AG09309 (cell line): Measurements from ENCODE around the gene DGKG.

ENCODE experiments used
- DNase-seq: peaks from one replicate; pipeline ENCODE4 v3.0.0-alpha.2; 2010; ENCODE audit warnings: low read depth
- H3K4me3 ChIP-seq: 2 replicates; pipeline ENCODE4 v1.5.1; 2011; ENCODE audit warnings: mild to moderate bottlenecking, low read depth, low read length, moderate library complexity; ENCODE audit not compliant: control insufficient read depth
- CTCF ChIP-seq: IDR thresholded peaks from 2 replicates; pipeline ENCODE4 v1.5.1; 2011; ENCODE audit warnings: mild to moderate bottlenecking, low read depth, low read length, inconsistent platforms; ENCODE audit not compliant: insufficient read depth, control insufficient read depth; ENCODE audit errors: missing control alignments

Gene DGKG

GRCh38 chr3:186241910-186242821, 119.9 kb downstream of the DGKG start:
- H3K4me3 ChIP-seq: no peak overlapping the region; the same call in 1 of the 2 replicates

GRCh38 chr3:186239321-186239720, 122.7 kb downstream of the DGKG start:
- H3K4me3 ChIP-seq: no peak overlapping the region
- TF ChIP-seq CTCF: no peak
- DNase-seq: no peak

More at GRCh38 chr3:186241910-186242821, 119.9 kb downstream of the DGKG start:
- TF ChIP-seq CTCF: peak; percentile 65
- DNase-seq: peak; percentile 39

- no peak for TF ChIP-seq CTCF
- no peak for DNase-seq
- no peak overlapping the region for H3K4me3 ChIP-seq
Observed at GRCh38 chr3:186237915-186238314, 124.1 kb downstream of the DGKG start.

- no peak overlapping the region for H3K4me3 ChIP-seq
- no peak for TF ChIP-seq CTCF
- DNase-seq: no peak
Observed at GRCh38 chr3:186236357-186237020, 125.5 kb downstream of the DGKG start.

GRCh38 chr3:186235554-186235953, 126.5 kb downstream of the DGKG start:
- TF ChIP-seq CTCF: no peak
- no peak overlapping the region for H3K4me3 ChIP-seq
- DNase-seq: no peak

GRCh38 chr3:186234152-186234551, 127.9 kb downstream of the DGKG start:
- no peak for DNase-seq
- TF ChIP-seq CTCF: no peak
- no peak overlapping the region for H3K4me3 ChIP-seq
